KBM-7 (cell line): ENCODE results near the gene DCUN1D5.

Source experiments
- DNase-seq: peaks from one replicate; pipeline ENCODE4 v3.0.0-alpha.2; 2015
- in situ Hi-C: fragments of 300-500 bp; cut with MboI; formaldehyde crosslinking; loops from 2 replicates; pipeline ENCODE4 v1.14.3; 2020; ENCODE audit warnings: low sequenced_read_pairs, low pct_unique_long_range_greater_than_20kb, mixed read lengths

Gene DCUN1D5

GRCh38 chr11:103091801-103092524 lies at the start of gene DCUN1D5:
DCUN1D5 (minus strand) TSS chr11:103092160; CDS start chr11:103091872, 288 bp downstream.
- in situ Hi-C loops: no loop called here
- peak; percentile 96 for DNase-seq

- in situ Hi-C loops: no loop called here
- DNase-seq: no peak
Observed at GRCh38 chr11:103125462-103125861, 33.5 kb upstream of the DCUN1D5 start.

GRCh38 chr11:103114836-103115235 lies 22.9 kb upstream of the DCUN1D5 start:
- DNase-seq: no peak
- in situ Hi-C loops: no loop called here

- in situ Hi-C loops: no loop called here
- DNase-seq: no peak
Observed at GRCh38 chr11:103112364-103112763, 20.4 kb upstream of the DCUN1D5 start.

GRCh38 chr11:103111400-103111799 lies 19.4 kb upstream of the DCUN1D5 start:
- in situ Hi-C loops: no loop called here
- no peak for DNase-seq

GRCh38 chr11:103110391-103110790 lies 18.4 kb upstream of the DCUN1D5 start:
- no peak for DNase-seq
- in situ Hi-C loops: no loop called here

- DNase-seq: no peak
- in situ Hi-C loops: no loop called here
Observed at GRCh38 chr11:103109818-103110388, 17.9 kb upstream of the DCUN1D5 start.

- peak; percentile 95 for DNase-seq
- in situ Hi-C loops: no loop called here
Observed at GRCh38 chr11:103108933-103109817, 17.2 kb upstream of the DCUN1D5 start, which contains the start of gene DYNC2H1. DYNC2H1 (plus strand) TSS chr11:103109426; CDS start chr11:103109575, 149 bp downstream.

GRCh38 chr11:103097279-103097678 lies 5.3 kb upstream of the DCUN1D5 start:
- in situ Hi-C loops: no loop called here
- no peak for DNase-seq

- DNase-seq: peak; percentile 54
- in situ Hi-C loops: no loop called here
Observed at GRCh38 chr11:103091064-103091800, 728 bp downstream of the DCUN1D5 start.

GRCh38 chr11:103086461-103086860 lies 5.5 kb downstream of the DCUN1D5 start:
- DNase-seq: no peak
- in situ Hi-C loops: no loop called here

GRCh38 chr11:103085758-103086365 lies 6.1 kb downstream of the DCUN1D5 start:
- no peak for DNase-seq
- in situ Hi-C loops: no loop called here

GRCh38 chr11:103079833-103080232 lies 12.1 kb downstream of the DCUN1D5 start:
- in situ Hi-C loops: no loop called here
- no peak for DNase-seq

- no peak for DNase-seq
- in situ Hi-C loops: no loop called here
Observed at GRCh38 chr11:103078710-103079109, 13.2 kb downstream of the DCUN1D5 start.

- in situ Hi-C loops: no loop called here
- DNase-seq: no peak
Observed at GRCh38 chr11:103077554-103077953, 14.4 kb downstream of the DCUN1D5 start.

GRCh38 chr11:103076361-103076760 lies 15.6 kb downstream of the DCUN1D5 start:
- in situ Hi-C loops: no loop called here
- no peak for DNase-seq

GRCh38 chr11:103071008-103071407 lies 21.0 kb downstream of the DCUN1D5 start:
- DNase-seq: no peak
- in situ Hi-C loops: no loop called here

- no peak for DNase-seq
- in situ Hi-C loops: no loop called here
Observed at GRCh38 chr11:103070142-103070541, 21.8 kb downstream of the DCUN1D5 start.

- no peak for DNase-seq
Observed at GRCh38 chr11:103069367-103069766, 22.6 kb downstream of the DCUN1D5 start.

More at GRCh38 chr11:103069367-103069766, 22.6 kb downstream of the DCUN1D5 start:
- in situ Hi-C loops: no loop called here
